ENCODE measurements around the gene ITPR1. TPM values are rescaled to one million over a fixed set of nuclear protein-coding genes. Genes with fewer than 3 reads are reported as not detected.

ITPR1 gene
- total RNA-seq, 1 experiment from 2014 or later: 11.3 TPM

DNA sequence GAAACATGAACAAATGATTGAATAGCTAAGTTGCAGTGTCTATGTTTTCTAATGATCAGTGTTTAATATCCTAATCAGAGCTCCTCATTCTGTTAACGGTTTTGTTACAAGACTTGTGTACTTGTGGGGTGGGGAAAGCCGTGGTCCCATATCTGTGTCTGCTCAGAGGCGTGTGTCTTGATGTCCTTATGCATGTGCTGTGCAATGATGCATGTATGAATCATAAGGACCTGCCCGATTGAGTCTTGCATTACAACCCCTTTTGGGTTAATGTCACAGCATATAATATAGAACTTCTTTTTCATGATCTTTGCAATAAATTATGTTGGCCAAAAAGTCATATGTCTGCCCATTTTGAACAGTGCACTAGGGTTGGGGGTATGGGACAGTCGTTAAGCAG, 233.4 kb downstream of the ITPR1 start:
- Histone ChIP-seq H3K9me2 (ENCODE audit: insufficient read depth) (no peaks in the 10 kb centered on the region), H3K9me3 (ENCODE audit: insufficient read depth, low read depth) (no peaks in the 10 kb centered on the region), H3K4me3 (no peak overlapping the region), H2AFZ (no peak overlapping the region), H4K20me1 (ENCODE audit: insufficient read depth) (no peaks in the 10 kb centered on the region), H3K27me3 (ENCODE audit: insufficient read depth, low read depth) (no peaks in the 10 kb centered on the region), H3K36me3 (ENCODE audit: low read depth) (no peaks in the 10 kb centered on the region), H3K4me2 (no peak overlapping the region), H3K4me1 (replicated peaks; ENCODE audit: insufficient read depth) (no peaks in the 10 kb centered on the region), H3K79me2 (ENCODE audit: low read depth) (no peaks in the 10 kb centered on the region), H3F3A (ENCODE audit: insufficient read depth, low read depth) (no peaks in the 10 kb centered on the region), H3K27ac (no peak overlapping the region)
- no peak for DNase-seq
- ChIA-PET POLR2A (ENCODE audit: unreplicated experiment) (interaction anchor here (0.7 kb wide), 1 partner anchor 10 kb away, joined by 8 read pairs; no protein-coding TSS in a partner anchor), CTCF (no interaction called here)
- BruUV-seq (replicated peaks): no TSS peak
- no peak for TF ChIP-seq EZH2 (IDR thresholded peaks at IDR 0.05; ENCODE audit: low read depth)
- TF ChIP-seq CTCF (conservative IDR thresholded peaks at IDR 0.05): no peak
- intact Hi-C loops (cut with micrococcal nuclease; ENCODE audit: unreplicated experiment): no loop called here

DNA sequence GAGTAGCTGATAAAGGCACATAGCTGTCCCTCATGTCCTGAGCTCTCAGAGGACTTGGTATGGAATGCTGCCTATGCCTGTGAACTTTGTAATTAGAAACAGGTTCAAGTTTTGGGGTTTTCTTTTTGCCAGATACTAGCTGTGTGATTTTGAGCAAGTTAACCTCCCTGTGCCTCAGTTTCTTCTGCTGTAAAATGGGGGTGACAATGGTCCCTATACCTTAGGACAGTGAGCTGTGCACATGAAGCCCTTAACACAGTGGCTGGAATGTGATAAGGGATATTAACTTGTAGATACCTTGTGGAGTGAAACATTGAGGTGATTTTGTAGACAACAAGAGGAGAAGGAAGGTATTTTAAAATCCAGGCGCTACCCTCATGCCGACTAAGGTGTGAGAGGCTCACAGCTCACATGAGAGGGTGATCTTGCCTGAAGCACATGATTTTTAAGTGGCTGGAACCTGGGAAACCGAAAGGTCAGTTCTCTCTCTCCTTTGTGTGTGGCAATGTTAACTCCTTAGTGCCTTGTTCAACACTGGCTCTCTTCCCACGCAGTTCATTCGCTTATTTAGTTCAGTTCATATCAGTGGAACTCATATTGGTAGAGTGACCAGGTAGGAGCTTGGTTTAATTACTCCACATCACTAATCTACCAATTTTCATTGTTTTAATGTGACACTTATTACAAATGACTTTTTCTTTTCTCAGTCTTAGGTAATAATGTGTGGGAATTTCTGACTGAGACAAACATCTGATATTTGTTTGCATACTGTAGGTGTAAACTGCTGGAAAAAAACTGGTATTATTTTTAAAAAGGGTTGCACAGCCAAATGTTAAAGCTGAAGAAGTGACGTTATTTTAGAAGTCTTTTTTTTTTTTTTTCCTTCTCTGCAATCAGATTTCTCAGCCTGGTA, 236.2 kb downstream of the ITPR1 start:
- Histone ChIP-seq H3K9me2 (ENCODE audit: insufficient read depth) (no peaks in the 10 kb centered on the region), H3K27me3 (ENCODE audit: insufficient read depth, low read depth) (no peaks in the 10 kb centered on the region), H3F3A (ENCODE audit: insufficient read depth, low read depth) (no peaks in the 10 kb centered on the region), H3K4me2 (no peak overlapping the region), H3K36me3 (ENCODE audit: low read depth) (no peaks in the 10 kb centered on the region), H3K4me3 (no peak overlapping the region), H3K4me1 (replicated peaks; ENCODE audit: insufficient read depth) (no peaks in the 10 kb centered on the region; the same call in 1 of the 2 replicates), H3K9me3 (ENCODE audit: insufficient read depth, low read depth) (no peaks in the 10 kb centered on the region), H3K27ac (no peak overlapping the region), H3K79me2 (ENCODE audit: low read depth) (no peaks in the 10 kb centered on the region), H4K20me1 (ENCODE audit: insufficient read depth) (no peaks in the 10 kb centered on the region), H2AFZ (no peak overlapping the region)
- ChIA-PET CTCF (interaction anchor here (0.7 to 0.9 kb wide), 2 partner anchors 9 to 86 kb away, joined by 4 to 6 read pairs; no protein-coding TSS in a partner anchor), POLR2A (ENCODE audit: unreplicated experiment) (no interaction called here)
- TF ChIP-seq CTCF (conservative IDR thresholded peaks at IDR 0.05) (no peak), EZH2 (IDR thresholded peaks at IDR 0.05; ENCODE audit: low read depth) (no peak)
- DNase-seq: no peak
- BruUV-seq (replicated peaks): no TSS peak
- intact Hi-C loops (cut with micrococcal nuclease; ENCODE audit: unreplicated experiment): no loop called here

GRCh38 chr3:4730719-4731118, 237.6 kb downstream of the ITPR1 start:
- Histone ChIP-seq H3K4me3 (no peak overlapping the region), H3K9me3 (ENCODE audit: insufficient read depth, low read depth) (no peaks in the 10 kb centered on the region), H3K9me2 (ENCODE audit: insufficient read depth) (no peaks in the 10 kb centered on the region), H3K27me3 (ENCODE audit: insufficient read depth, low read depth) (no peaks in the 10 kb centered on the region), H3K4me1 (replicated peaks; ENCODE audit: insufficient read depth) (peaks cover 14% of the 10 kb centered on the region), H3F3A (ENCODE audit: insufficient read depth, low read depth) (no peaks in the 10 kb centered on the region), H4K20me1 (ENCODE audit: insufficient read depth) (no peaks in the 10 kb centered on the region), H3K36me3 (ENCODE audit: low read depth) (no peaks in the 10 kb centered on the region), H3K4me2 (no peak overlapping the region), H3K79me2 (ENCODE audit: low read depth) (no peaks in the 10 kb centered on the region), H3K27ac (no peak overlapping the region), H2AFZ (no peak overlapping the region)
- TF ChIP-seq EZH2 (IDR thresholded peaks at IDR 0.05; ENCODE audit: low read depth) (no peak), CTCF (conservative IDR thresholded peaks at IDR 0.05) (no peak)
- POLR2A ChIA-PET (ENCODE audit: unreplicated experiment): no interaction called here
- CTCF ChIA-PET: no interaction called here
- no TSS peak for BruUV-seq (replicated peaks)
- intact Hi-C loops (cut with micrococcal nuclease; ENCODE audit: unreplicated experiment): no loop called here
- no peak for DNase-seq

Measured in PC-9 (cell line).